Activated CD4-positive, alpha-beta T cell treated with anti-CD3 and anti-CD28 coated beads, Interleukin-2, amount 10 ng/mL, durations not matched to agents 24 days and 14 days (primary cell): Measurements from ENCODE around the gene GADD45G. TPM values are rescaled to one million over a fixed set of nuclear protein-coding genes. Genes with fewer than 3 reads are reported as not detected.

Experiments used
- DNase-seq: peaks from one replicate; pipeline ENCODE4 v3.0.0; 2022
- H3K27ac Mint-ChIP-seq: one replicate; pipeline ENCODE4 v1.8.0; 2022; ENCODE audit warnings: mild to moderate bottlenecking, mixed read lengths
- H3K27me3 Mint-ChIP-seq: one replicate; pipeline ENCODE4 v1.8.0; 2022; ENCODE audit warnings: mixed read lengths
- H3K36me3 Mint-ChIP-seq: one replicate; pipeline ENCODE4 v1.8.0; 2022; ENCODE audit warnings: low read depth, mild to moderate bottlenecking, mixed read lengths
- H3K4me1 Mint-ChIP-seq: one replicate; pipeline ENCODE4 v1.8.0; 2021; ENCODE audit warnings: mixed read lengths
- H3K4me3 Mint-ChIP-seq: one replicate; pipeline ENCODE4 v1.8.0; 2022; ENCODE audit warnings: mild to moderate bottlenecking, moderate library complexity, mixed read lengths
- H3K9me3 Mint-ChIP-seq: one replicate; pipeline ENCODE4 v1.8.0; 2021; ENCODE audit warnings: mixed read lengths
- intact Hi-C: fragments of 100-400 bp; cut with micrococcal nuclease; formaldehyde crosslinking; loops from one replicate; pipeline ENCODE4 v1.15.1; 2023
- total RNA-seq: library from RNA; stranded (reverse); gene quantifications from 2 replicates; pipeline ENCODE4 v1.2.3, GENCODE V29; 2022

The GADD45G gene
- total RNA-seq, 1 donor from 2014 or later = 19.8 TPM

GRCh38 chr9:89622933-89623861 is 18.4 kb downstream of the GADD45G start:
- Mint-ChIP-seq H3K4me3 (no peak overlapping the region), H3K4me1 (peaks cover 8% of the 10 kb centered on the region), H3K27ac (no peak overlapping the region), H3K36me3 (no peaks in the 10 kb centered on the region), H3K9me3 (no peaks in the 10 kb centered on the region), H3K27me3 (peaks cover 5% of the 10 kb centered on the region)
- DNase-seq = no peak
- intact Hi-C loops = no loop called here

- no peak for DNase-seq
These were observed 19.2 kb downstream of the GADD45G start for GRCh38 chr9:89623925-89624420.

GRCh38 chr9:89625721-89626687 is 21.2 kb downstream of the GADD45G start:
- Mint-ChIP-seq H3K4me1 (peaks cover 10% of the 10 kb centered on the region), H3K9me3 (no peaks in the 10 kb centered on the region)

More at GRCh38 chr9:89623925-89624420, 19.2 kb downstream of the GADD45G start:
- Mint-ChIP-seq H3K36me3 (no peaks in the 10 kb centered on the region), H3K27me3 (peaks cover 5% of the 10 kb centered on the region), H3K4me3 (no peak overlapping the region), H3K27ac (no peak overlapping the region), H3K9me3 (no peaks in the 10 kb centered on the region), H3K4me1 (peaks cover 9% of the 10 kb centered on the region)
- intact Hi-C loops = no loop called here

GRCh38 chr9:89626741-89627265 is 22.0 kb downstream of the GADD45G start:
- H3K9me3 Mint-ChIP-seq = no peaks in the 10 kb centered on the region
- no peak overlapping the region for H3K27ac Mint-ChIP-seq
- no peaks in the 10 kb centered on the region for H3K36me3 Mint-ChIP-seq
- peaks cover 8% of the 10 kb centered on the region for H3K27me3 Mint-ChIP-seq
- H3K4me1 Mint-ChIP-seq = peaks cover 10% of the 10 kb centered on the region
- DNase-seq = no peak
- H3K4me3 Mint-ChIP-seq = no peak overlapping the region
- intact Hi-C loops = no loop called here

More at GRCh38 chr9:89625721-89626687, 21.2 kb downstream of the GADD45G start:
- Mint-ChIP-seq H3K4me3 (no peak overlapping the region), H3K27me3 (peaks cover 8% of the 10 kb centered on the region), H3K36me3 (no peaks in the 10 kb centered on the region), H3K27ac (no peak overlapping the region)
- intact Hi-C loops = no loop called here
- no peak for DNase-seq

GRCh38 chr9:89628601-89629000 is 23.8 kb downstream of the GADD45G start:
- intact Hi-C loops = no loop called here
- H3K4me3 Mint-ChIP-seq = no peak overlapping the region
- H3K36me3 Mint-ChIP-seq = no peaks in the 10 kb centered on the region
- DNase-seq = no peak
- H3K9me3 Mint-ChIP-seq = no peaks in the 10 kb centered on the region
- peaks cover 6% of the 10 kb centered on the region for H3K4me1 Mint-ChIP-seq
- H3K27me3 Mint-ChIP-seq = peaks cover 10% of the 10 kb centered on the region
- H3K27ac Mint-ChIP-seq = no peak overlapping the region

- no peak overlapping the region for H3K4me3 Mint-ChIP-seq
- no peaks in the 10 kb centered on the region for H3K9me3 Mint-ChIP-seq
- peaks cover 6% of the 10 kb centered on the region for H3K4me1 Mint-ChIP-seq
- no peak for DNase-seq
- no peaks in the 10 kb centered on the region for H3K36me3 Mint-ChIP-seq
- peaks cover 12% of the 10 kb centered on the region for H3K27me3 Mint-ChIP-seq
- intact Hi-C loops = no loop called here
- no peak overlapping the region for H3K27ac Mint-ChIP-seq
These were observed 24.5 kb downstream of the GADD45G start for GRCh38 chr9:89629081-89629976.

GRCh38 chr9:89630508-89630907 is 25.7 kb downstream of the GADD45G start:
- intact Hi-C loops = no loop called here
- H3K9me3 Mint-ChIP-seq = no peaks in the 10 kb centered on the region

GRCh38 chr9:89631384-89631783 is 26.6 kb downstream of the GADD45G start:
- no peaks in the 10 kb centered on the region for H3K9me3 Mint-ChIP-seq
- H3K4me1 Mint-ChIP-seq = peaks cover 14% of the 10 kb centered on the region
- H3K27me3 Mint-ChIP-seq = peaks cover 21% of the 10 kb centered on the region
- no peak overlapping the region for H3K4me3 Mint-ChIP-seq
- H3K27ac Mint-ChIP-seq = no peak overlapping the region
- intact Hi-C loops = no loop called here
- no peak for DNase-seq
- H3K36me3 Mint-ChIP-seq = no peaks in the 10 kb centered on the region

More at GRCh38 chr9:89630508-89630907, 25.7 kb downstream of the GADD45G start:
- Mint-ChIP-seq H3K36me3 (no peaks in the 10 kb centered on the region), H3K27me3 (peaks cover 18% of the 10 kb centered on the region), H3K4me1 (peaks cover 14% of the 10 kb centered on the region), H3K27ac (no peak overlapping the region), H3K4me3 (no peak overlapping the region)
- DNase-seq = no peak

- Mint-ChIP-seq H3K27ac (no peak overlapping the region), H3K36me3 (no peaks in the 10 kb centered on the region), H3K4me1 (peaks cover 14% of the 10 kb centered on the region), H3K9me3 (no peaks in the 10 kb centered on the region), H3K27me3 (peaks cover 18% of the 10 kb centered on the region), H3K4me3 (no peak overlapping the region)
- intact Hi-C loops = no loop called here
- no peak for DNase-seq
These were observed 27.5 kb downstream of the GADD45G start for GRCh38 chr9:89632192-89632733.

- Mint-ChIP-seq H3K27me3 (peaks cover 18% of the 10 kb centered on the region), H3K4me3 (no peak overlapping the region), H3K27ac (no peak overlapping the region), H3K4me1 (peaks cover 14% of the 10 kb centered on the region), H3K9me3 (no peaks in the 10 kb centered on the region), H3K36me3 (no peaks in the 10 kb centered on the region)
- intact Hi-C loops = no loop called here
- no peak for DNase-seq
These were observed 27.9 kb downstream of the GADD45G start for GRCh38 chr9:89632736-89633135.

GRCh38 chr9:89633404-89633803 is 28.6 kb downstream of the GADD45G start:
- no peak overlapping the region for H3K4me3 Mint-ChIP-seq

GRCh38 chr9:89633920-89634319 is 29.1 kb downstream of the GADD45G start:
- peaks cover 20% of the 10 kb centered on the region for H3K27me3 Mint-ChIP-seq
- peaks cover 11% of the 10 kb centered on the region for H3K4me1 Mint-ChIP-seq
- no peak for DNase-seq
- intact Hi-C loops = no loop called here
- H3K9me3 Mint-ChIP-seq = no peaks in the 10 kb centered on the region
- no peak overlapping the region for H3K4me3 Mint-ChIP-seq
- no peak overlapping the region for H3K27ac Mint-ChIP-seq
- H3K36me3 Mint-ChIP-seq = no peaks in the 10 kb centered on the region

More at GRCh38 chr9:89633404-89633803, 28.6 kb downstream of the GADD45G start:
- no peak for DNase-seq
- no peak overlapping the region for H3K27ac Mint-ChIP-seq
- intact Hi-C loops = no loop called here
- peaks cover 14% of the 10 kb centered on the region for H3K4me1 Mint-ChIP-seq
- no peaks in the 10 kb centered on the region for H3K9me3 Mint-ChIP-seq
- H3K36me3 Mint-ChIP-seq = no peaks in the 10 kb centered on the region
- H3K27me3 Mint-ChIP-seq = peaks cover 18% of the 10 kb centered on the region
